KMS-11 (cell line): ENCODE measurements around the gene SLC24A3.

Experiments
- H2AFZ ChIP-seq: fragments of 200-600 bp; sonication (generic); 2 replicates; pipeline ENCODE4 v1.6.1; 2016; ENCODE audit warnings: antibody characterized with exemption, mixed run types, low read depth
- H3K27ac ChIP-seq: fragments of 200-600 bp; sonication (generic); 2 replicates; pipeline ENCODE4 v1.6.1; 2016; ENCODE audit warnings: mild to moderate bottlenecking, mixed run types
- H3K27me3 ChIP-seq: fragments of 200-600 bp; sonication (generic); 2 replicates; pipeline ENCODE4 v1.6.1; 2017; ENCODE audit warnings: mild to moderate bottlenecking, low read depth, mixed run types, moderate library complexity; ENCODE audit not compliant: insufficient read depth
- H3K36me3 ChIP-seq: fragments of 200-600 bp; sonication (generic); 2 replicates; pipeline ENCODE4 v1.6.1; 2017; ENCODE audit warnings: mild to moderate bottlenecking, mixed run types; ENCODE audit not compliant: insufficient read depth
- H3K4me1 ChIP-seq: fragments of 200-600 bp; sonication (generic); 2 replicates; pipeline ENCODE4 v1.6.1; 2016; ENCODE audit warnings: mild to moderate bottlenecking, low read depth, mixed run types; ENCODE audit not compliant: poor library complexity, severe bottlenecking
- H3K4me2 ChIP-seq: fragments of 200-600 bp; sonication (generic); 2 replicates; pipeline ENCODE4 v1.7.0; 2016; ENCODE audit warnings: mild to moderate bottlenecking, mixed run types
- H3K4me3 ChIP-seq: fragments of 200-600 bp; sonication (generic); IDR thresholded peaks from 2 replicates; pipeline ENCODE4 v1.6.1; 2017; ENCODE audit warnings: low read depth, low read length, mixed read lengths; ENCODE audit not compliant: insufficient read depth
- H3K79me2 ChIP-seq: fragments of 200-600 bp; sonication (generic); 2 replicates; pipeline ENCODE4 v1.6.1; 2016; ENCODE audit warnings: low read depth, mixed run types; ENCODE audit not compliant: insufficient read depth
- H3K9ac ChIP-seq: fragments of 200-600 bp; sonication (generic); 2 replicates; pipeline ENCODE4 v1.6.1; 2016; ENCODE audit warnings: mild to moderate bottlenecking, mixed run types
- H4K20me1 ChIP-seq: fragments of 200-600 bp; sonication (generic); 2 replicates; pipeline ENCODE4 v1.6.1; 2016; ENCODE audit warnings: mild to moderate bottlenecking, mixed run types; ENCODE audit not compliant: insufficient read depth
- CTCF ChIP-seq: fragments of 200-600 bp; sonication (generic); conservative IDR thresholded peaks from 2 replicates; pipeline ENCODE4 v1.6.1; 2017; ENCODE audit warnings: low read depth, mild to moderate bottlenecking, antibody characterized with exemption, low read length, moderate library complexity, mixed read lengths

SLC24A3 gene

GRCh38 chr20:19593762-19594161, 381.3 kb downstream of the SLC24A3 start:
- Histone ChIP-seq H2AFZ (no peak overlapping the region), H3K9ac (no peak overlapping the region)

DNA sequence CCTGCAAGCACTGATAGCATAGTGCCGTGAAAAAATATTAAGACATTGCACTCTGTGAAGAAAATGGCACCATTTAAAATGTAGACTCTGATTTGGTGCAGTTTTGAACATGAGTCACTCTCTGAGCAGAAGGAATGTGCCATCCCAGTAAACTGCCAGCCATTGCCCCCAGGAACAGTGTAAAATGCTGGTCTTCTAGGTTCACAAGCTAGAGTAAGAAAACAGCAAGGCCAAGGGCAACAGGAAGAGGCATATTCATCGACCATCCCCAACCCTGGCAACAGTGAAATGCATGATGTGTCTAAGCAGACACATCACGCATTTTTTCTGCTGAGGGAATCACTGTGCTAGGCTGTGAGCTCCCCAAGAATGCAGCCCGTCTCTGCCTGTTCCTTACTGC, 382.5 kb downstream of the SLC24A3 start:
- H3K79me2 ChIP-seq, result no peaks in the 10 kb centered on the region
- TF ChIP-seq CTCF, result no peak
- no peaks in the 10 kb centered on the region for H3K36me3 ChIP-seq
- H4K20me1 ChIP-seq, result no peaks in the 10 kb centered on the region
- no peak overlapping the region for H3K4me2 ChIP-seq
- H3K9ac ChIP-seq, result no peak overlapping the region
- no peaks in the 10 kb centered on the region for H3K4me1 ChIP-seq
- no peak overlapping the region for H2AFZ ChIP-seq
- H3K4me3 ChIP-seq, result no peak overlapping the region
- no peak overlapping the region for H3K27ac ChIP-seq
- H3K27me3 ChIP-seq, result no peaks in the 10 kb centered on the region

More at GRCh38 chr20:19593762-19594161, 381.3 kb downstream of the SLC24A3 start:
- no peaks in the 10 kb centered on the region for H3K4me1 ChIP-seq
- TF ChIP-seq CTCF, result no peak
- H3K4me2 ChIP-seq, result no peak overlapping the region
- no peaks in the 10 kb centered on the region for H3K36me3 ChIP-seq
- no peaks in the 10 kb centered on the region for H3K79me2 ChIP-seq
- no peak overlapping the region for H3K27ac ChIP-seq
- H3K4me3 ChIP-seq, result no peak overlapping the region
- H4K20me1 ChIP-seq, result no peaks in the 10 kb centered on the region
- no peaks in the 10 kb centered on the region for H3K27me3 ChIP-seq

- H3K4me3 ChIP-seq, result no peak overlapping the region
- no peak overlapping the region for H3K4me2 ChIP-seq
- H2AFZ ChIP-seq, result no peak overlapping the region
- H4K20me1 ChIP-seq, result no peaks in the 10 kb centered on the region
- no peak overlapping the region for H3K9ac ChIP-seq
- no peaks in the 10 kb centered on the region for H3K36me3 ChIP-seq
- no peak overlapping the region for H3K27ac ChIP-seq
- no peaks in the 10 kb centered on the region for H3K27me3 ChIP-seq
- H3K4me1 ChIP-seq, result no peaks in the 10 kb centered on the region
- H3K79me2 ChIP-seq, result no peaks in the 10 kb centered on the region
- TF ChIP-seq CTCF, result no peak
Observed at GRCh38 chr20:19598117-19598850, 385.8 kb downstream of the SLC24A3 start.

DNA sequence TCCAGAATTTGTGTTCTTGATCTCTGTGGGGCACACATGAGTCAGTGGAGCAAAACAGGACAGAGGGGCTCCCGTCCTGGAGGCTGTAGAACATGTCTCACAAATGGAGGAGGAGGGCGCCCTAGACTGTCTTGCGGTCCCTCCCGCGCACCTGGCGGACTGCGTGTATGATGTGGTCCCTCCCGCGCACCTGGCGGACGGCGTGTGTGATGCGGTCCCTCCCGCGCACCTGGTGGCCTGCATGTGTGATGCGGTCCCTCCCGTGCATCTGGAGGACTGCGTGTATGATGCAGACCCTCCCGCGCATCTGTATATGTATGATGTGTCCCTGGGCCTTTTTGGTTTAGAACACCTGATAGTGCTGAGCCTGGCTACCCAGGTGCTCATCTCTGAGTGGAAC, 386.8 kb downstream of the SLC24A3 start:
- Histone ChIP-seq H3K4me1 (no peaks in the 10 kb centered on the region), H3K36me3 (no peaks in the 10 kb centered on the region), H2AFZ (no peak overlapping the region), H3K27me3 (no peaks in the 10 kb centered on the region), H3K9ac (no peak overlapping the region), H4K20me1 (no peaks in the 10 kb centered on the region), H3K79me2 (no peaks in the 10 kb centered on the region), H3K27ac (no peak overlapping the region), H3K4me2 (no peak overlapping the region), H3K4me3 (no peak overlapping the region)
- no peak for TF ChIP-seq CTCF
